GM18873 (cell line): ENCODE data around the gene NCK1.
"Not testable (repeated sequence)": the region's sequence is repeated elsewhere in the genome, so short reads cannot be mapped to it uniquely, and the experiment has no call there.

ENCODE experiments used
- ATAC-seq: cut with Tn5 transposase; IDR thresholded peaks from one replicate; pipeline ENCODE4 v1.9.1; 2021; ENCODE audit warnings: mild to moderate bottlenecking, moderate library complexity, moderate number of reproducible peaks; ENCODE audit not compliant: unreplicated experiment, low FRiP score

The NCK1 gene

GRCh38 chr3:136942803-136943202, 80.8 kb downstream of the NCK1 start:
- ATAC-seq, result no peak

- ATAC-seq, result no peak
Measured at GRCh38 chr3:136943436-136943835, 81.4 kb downstream of the NCK1 start.

GRCh38 chr3:136946978-136947377, 85.0 kb downstream of the NCK1 start:
- ATAC-seq, result no peak

- no peak for ATAC-seq
Measured at GRCh38 chr3:136947477-136947876, 85.5 kb downstream of the NCK1 start.

- no peak for ATAC-seq
Measured at GRCh38 chr3:136949146-136949545, 87.1 kb downstream of the NCK1 start.

GRCh38 chr3:136949708-136950107, 87.7 kb downstream of the NCK1 start:
- no peak for ATAC-seq

- no peak for ATAC-seq
Measured at GRCh38 chr3:136950623-136951022, 88.6 kb downstream of the NCK1 start.

GRCh38 chr3:136952292-136952691, 90.3 kb downstream of the NCK1 start:
- no peak for ATAC-seq

GRCh38 chr3:136954251-136954650, 92.2 kb downstream of the NCK1 start:
- ATAC-seq, result no peak

- ATAC-seq, result no peak
Measured at GRCh38 chr3:136954980-136955780, 93.2 kb downstream of the NCK1 start.

GRCh38 chr3:136955813-136956212, 93.8 kb downstream of the NCK1 start:
- ATAC-seq, result no peak

- no peak for ATAC-seq
Measured at GRCh38 chr3:136956971-136957370, 95.0 kb downstream of the NCK1 start.

- ATAC-seq, result no peak
Measured at GRCh38 chr3:136957751-136958288, 95.8 kb downstream of the NCK1 start, which contains the start of gene IL20RB. Gene IL20RB, plus strand, starts transcription at chr3:136957983. Its CDS starts 131 bp downstream, at chr3:136958114.

GRCh38 chr3:136958939-136959338, 96.9 kb downstream of the NCK1 start:
- no peak for ATAC-seq

- ATAC-seq, result no peak
Measured at GRCh38 chr3:136959599-136959998, 97.6 kb downstream of the NCK1 start.

GRCh38 chr3:136960838-136961836, 99.1 kb downstream of the NCK1 start:
- no peak for ATAC-seq

GRCh38 chr3:136962927-136963326, 100.9 kb downstream of the NCK1 start:
- no peak for ATAC-seq

GRCh38 chr3:136969539-136969938, 107.5 kb downstream of the NCK1 start:
- not testable (repeated sequence) for ATAC-seq

- no peak for ATAC-seq
Measured at GRCh38 chr3:136973352-136973751, 111.3 kb downstream of the NCK1 start.

GRCh38 chr3:136974670-136975069, 112.7 kb downstream of the NCK1 start:
- ATAC-seq, result no peak

GRCh38 chr3:136979204-136979603, 117.2 kb downstream of the NCK1 start:
- no peak for ATAC-seq
